Activated CD8-positive, alpha-beta memory T cell treated with anti-CD3 and anti-CD28 coated beads, Interleukin-2, amount 50 U/mL, for 4 hours (primary cell): Measurements from ENCODE around the gene GALNT9.

Experiments
- DNase-seq: peaks from one replicate; pipeline ENCODE4 v3.0.0-alpha.2; 2020

The GALNT9 gene

DNA sequence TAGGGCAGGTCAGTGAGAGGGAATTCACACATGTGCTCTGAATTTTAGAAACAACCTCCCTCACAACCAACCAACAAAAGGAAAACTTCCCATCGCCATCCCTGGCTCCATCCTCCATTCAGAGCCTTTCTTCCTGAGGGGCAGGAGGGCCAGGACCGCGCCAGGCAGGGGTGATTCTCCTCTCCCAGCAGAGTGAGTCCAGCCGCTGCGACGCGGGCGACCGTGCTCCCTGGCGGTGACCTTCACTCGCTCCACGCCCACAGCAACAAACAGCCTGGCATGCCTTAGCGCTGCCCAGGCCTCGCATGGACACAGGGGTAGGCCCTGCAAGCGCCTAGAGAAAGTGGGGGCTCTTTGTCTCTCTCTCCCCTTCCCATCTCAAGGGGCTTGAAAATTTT lies 3.7 kb downstream of the GALNT9 start:
- no peak for DNase-seq

DNA sequence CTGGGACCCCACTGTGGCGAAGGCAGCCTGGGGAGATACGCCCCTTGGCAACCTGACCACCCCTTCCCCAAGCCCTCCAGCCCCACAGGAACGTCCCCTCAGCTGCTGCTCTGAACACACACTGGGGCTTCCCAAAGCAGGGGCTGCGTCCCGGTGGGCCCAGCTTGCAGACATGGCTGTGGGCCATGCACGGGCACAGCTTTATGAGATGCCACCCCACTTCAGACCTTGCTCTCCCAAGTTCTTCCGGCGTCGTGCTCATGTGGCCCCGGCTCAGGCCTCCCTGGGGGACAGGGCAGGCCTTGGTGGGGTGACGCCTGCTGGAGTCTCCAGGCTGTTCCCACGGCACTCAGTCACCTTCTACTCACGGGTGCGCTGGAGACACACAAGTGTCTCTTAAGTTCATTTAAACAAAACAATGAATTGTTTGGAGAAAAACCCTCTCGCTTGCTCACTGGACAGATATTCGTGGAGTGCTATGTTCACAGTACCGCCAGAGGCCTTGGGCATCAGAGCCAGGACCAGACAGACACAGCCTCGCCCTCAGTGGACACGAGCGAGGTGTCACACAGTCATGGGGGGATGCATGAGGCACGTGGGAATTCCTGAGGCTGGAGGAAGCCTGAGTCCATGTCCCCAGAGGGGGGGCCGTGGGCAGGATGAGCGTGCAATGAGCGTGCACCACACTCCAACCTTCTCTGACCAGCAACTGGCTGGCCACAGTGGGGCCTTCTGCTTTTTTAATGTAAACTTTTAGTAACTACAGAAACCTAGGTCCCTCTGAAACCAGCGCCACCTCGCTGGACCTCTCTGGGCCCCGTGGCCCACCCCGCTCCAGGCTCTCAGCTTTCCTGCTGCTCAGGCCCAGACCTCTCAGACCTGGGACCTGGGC lies 4.3 kb downstream of the GALNT9 start:
- DNase-seq: no peak

DNA sequence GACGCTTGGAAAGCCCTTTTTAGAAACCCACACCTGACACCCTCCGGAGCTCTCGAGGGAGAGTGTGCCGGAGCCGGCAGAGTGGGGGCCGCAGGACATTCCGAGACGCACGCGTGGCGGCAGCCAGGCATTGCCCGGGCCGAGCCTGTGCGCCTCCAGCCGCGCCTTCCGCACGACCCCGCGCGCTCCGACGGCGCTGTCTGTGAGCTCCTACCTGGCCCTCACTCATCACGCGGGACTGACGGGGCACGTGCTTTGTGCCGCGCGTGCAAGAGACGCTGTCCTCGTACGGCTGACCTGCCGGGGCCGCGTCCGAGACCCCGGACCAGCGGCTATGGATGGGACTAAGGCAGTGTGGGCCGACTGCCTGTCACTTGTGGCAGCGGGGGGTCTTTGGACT lies 5.2 kb downstream of the GALNT9 start:
- no peak for DNase-seq

DNA sequence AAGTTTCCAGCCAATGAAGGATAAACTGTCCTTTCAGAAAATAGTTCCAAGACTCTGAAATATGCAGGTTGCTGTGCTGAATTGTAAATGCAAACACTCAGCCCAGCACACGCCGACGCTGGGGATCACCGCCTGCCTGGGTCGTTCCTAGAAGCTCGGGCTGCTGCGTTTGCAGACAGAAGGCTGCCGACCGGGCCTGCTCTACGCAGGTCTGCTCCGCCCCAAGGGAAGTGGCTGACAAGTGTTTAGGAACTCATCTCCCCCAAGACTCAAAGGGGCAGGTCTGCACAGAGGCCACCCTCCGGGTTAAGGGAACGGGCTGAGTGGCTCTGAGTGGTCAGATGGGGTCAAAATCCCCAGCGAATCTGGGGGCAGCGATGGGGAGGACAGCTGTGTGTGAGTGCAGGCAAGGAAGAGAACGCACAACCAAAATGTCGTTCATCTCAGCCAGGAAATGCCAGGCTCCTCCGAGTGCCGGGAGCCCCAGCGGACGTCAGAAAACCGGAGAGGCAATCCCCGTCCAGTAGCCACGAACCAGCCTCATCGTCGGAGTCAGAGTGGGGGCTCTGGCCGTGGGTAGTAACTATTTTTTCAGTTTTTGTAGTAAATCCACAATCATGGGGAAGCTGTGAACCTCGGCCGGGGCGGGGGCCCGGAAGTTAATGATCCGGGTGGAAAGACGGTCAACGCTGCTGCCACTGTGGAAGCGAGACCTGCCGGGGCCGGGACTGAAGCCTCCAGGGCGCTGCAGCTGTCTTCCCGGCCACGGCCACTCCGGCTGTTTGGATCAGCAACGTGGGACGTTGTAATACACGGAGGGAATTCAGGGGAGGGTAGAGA lies 6.0 kb downstream of the GALNT9 start:
- DNase-seq: no peak

DNA sequence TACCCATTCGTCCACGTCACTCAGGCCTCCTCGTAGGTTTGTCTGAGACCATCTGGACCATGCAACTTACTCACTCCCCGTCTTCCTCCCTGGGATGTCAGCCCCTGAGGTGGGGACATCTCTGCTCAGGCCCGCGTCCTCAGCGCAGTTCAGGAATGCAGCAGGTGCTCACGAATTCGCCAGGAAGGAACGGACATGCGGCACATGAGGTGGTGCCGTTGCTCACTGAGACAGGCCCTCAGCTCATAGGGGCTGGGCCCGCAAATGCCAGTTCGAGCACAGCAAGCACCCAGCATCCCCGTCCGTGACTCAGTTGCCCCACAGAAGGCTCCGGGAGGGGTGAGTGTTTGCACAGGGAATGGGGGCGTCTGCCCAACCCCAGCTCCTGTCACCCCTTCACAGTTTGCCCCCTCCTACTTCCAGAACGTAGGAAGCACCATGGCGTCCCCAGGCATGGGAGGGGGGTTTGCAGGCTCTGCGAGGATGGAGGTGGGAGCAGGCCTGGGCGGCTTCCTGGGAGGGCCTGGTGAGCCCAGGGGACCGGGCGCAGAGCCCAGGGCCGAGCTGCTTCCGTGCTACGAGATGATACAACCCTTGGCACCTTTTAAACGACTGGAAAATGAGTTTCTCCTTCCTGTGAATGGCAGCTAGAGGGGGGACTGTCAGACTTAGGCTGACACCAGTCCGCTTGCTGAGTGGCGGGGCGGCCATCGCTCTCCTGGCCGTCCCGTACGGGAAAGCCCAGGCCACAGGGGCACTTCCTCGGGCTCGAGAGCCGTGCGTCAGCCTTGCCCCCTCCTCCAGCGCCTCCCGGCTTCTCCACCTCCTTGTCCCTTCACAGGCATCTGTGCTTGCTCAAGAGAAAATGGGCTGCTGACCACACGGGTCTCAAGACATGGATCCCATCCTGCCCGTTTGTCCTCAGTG lies 6.9 kb downstream of the GALNT9 start:
- DNase-seq: no peak

DNA sequence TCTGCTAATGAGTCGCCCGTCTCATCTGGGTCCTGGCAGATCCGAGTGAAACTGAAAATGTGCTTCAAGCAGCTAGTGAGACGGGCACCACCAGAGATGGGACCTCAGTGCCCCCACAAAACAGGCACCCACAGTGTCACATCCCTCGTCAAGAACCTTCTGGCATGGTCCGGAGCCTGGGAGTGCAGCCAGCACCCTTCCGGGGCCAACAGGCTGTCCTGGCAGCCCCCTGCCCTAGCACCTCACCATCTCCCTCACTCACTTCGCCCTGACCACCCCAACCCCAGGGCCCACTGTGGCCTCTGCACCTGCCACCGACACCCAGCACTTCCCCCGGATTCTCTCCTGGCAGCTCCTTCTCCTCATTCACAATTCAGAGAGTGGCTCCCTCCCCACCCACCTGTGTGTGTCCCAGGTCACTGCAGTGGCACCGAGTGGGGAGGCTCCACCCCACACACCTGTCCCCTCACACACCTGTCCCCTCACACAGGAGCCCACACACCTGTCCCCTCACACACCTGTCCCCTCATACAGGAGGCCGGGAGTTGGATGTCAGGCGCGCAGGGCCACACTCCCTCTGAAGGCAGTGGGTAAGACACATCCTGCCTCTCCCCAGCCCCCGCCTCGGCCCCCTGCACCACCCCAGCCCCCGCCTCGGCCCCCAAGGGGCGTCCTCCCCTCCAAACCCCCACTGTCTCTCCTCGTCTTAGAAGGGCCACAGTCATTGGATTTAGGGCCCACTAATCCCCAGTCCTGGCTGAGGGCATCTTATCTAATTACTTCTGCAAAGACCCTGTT lies 7.9 kb downstream of the GALNT9 start:
- DNase-seq: no peak

DNA sequence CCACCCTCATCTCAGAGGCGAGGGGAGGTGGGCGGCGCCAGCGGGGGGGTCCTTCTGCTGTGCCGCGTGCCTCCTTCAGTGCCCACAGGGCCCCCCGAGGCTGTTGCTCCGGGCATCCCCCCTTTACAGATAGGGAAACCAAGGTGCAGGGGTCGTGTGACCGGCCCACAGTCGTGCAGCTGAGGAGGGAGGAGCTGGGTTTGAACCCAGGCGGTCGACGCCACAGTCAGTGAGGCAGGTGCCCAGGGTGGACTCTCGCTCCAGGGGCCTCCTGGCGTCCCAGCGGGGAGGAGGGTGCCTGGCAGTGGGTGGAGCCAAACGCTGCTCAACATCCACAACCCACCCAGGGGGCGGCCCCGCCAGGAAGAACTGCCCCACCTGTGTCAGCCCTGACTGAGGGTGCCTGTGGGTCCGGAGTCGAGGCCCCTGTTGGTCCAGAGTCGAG lies 8.6 kb downstream of the GALNT9 start:
- no peak for DNase-seq

DNA sequence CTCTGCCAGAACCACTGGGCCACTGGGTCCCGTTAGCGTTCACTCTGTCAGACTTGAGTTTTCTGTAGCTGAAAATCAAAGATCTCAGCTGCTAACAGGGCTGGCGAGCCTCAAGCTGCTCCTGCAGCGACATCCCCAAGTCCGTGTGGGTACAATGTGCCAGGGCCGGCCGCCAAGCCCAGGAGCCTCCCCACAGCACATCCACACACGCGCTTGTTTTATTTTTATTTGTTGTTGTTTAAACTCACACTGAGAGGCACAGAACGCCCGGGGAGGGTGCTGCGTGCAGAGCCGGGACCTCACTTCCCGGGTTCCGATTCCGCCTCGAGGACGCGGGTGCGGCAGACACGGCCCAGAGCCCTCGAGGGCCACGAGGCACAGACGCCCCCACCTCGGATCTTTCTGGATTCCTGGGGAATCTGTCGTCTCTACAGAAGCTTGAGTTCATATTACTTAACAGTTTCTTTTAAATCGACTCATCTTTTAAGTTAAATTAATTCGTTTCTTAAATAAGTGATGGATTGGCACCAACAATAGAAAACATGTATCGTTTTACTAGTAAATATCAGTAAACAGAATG lies 9.3 kb downstream of the GALNT9 start:
- no peak for DNase-seq

DNA sequence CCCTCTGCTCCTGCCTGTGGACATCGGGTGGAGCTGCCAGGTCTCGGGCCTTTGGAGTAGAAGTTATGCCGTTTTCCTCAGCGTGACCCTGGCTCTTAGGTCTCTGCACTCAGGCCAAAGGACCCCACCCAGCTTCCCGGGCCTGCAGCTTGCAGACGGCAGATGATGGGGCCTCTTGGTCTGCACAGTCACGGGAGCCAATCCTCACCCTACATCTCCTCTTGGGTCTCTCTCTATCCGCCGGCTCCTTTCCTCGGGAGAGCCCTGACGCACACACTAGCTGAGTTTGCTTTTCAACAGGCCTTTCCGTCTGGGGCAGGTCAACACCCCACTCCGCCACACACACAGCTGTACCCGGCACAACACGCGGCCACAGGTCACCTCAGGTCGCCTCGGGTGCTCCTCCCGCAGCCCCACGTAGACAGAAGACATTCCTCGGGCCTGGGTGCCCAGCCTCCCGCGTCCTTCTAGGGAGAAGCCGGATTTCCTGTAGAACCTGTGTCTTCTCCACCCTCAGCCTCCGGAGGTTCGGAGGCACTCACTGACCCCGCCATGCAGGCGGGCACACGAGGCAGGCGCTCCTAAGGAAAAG lies 9.9 kb downstream of the GALNT9 start:
- no peak for DNase-seq

DNA sequence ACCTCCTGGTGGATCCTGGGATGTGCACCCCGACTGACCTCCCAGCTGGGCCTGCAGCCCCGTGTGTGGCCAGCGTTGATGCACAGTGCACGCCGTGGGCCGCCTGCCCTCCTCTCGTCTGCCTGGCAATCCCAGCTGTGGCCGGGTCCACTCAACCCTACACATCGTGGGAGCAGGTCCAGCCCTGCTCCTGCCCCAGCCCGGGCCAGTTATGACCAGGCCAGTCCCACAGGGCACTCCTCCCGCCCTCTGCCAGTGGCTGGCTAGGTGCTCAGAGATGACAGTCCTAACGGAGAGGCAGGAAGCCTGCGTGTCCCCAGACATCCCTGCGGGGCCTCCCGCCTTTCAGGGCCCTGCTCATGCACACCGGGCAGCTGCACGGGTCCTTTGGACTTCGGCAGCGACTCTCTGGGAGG lies 10.8 kb downstream of the GALNT9 start:
- no peak for DNase-seq

DNA sequence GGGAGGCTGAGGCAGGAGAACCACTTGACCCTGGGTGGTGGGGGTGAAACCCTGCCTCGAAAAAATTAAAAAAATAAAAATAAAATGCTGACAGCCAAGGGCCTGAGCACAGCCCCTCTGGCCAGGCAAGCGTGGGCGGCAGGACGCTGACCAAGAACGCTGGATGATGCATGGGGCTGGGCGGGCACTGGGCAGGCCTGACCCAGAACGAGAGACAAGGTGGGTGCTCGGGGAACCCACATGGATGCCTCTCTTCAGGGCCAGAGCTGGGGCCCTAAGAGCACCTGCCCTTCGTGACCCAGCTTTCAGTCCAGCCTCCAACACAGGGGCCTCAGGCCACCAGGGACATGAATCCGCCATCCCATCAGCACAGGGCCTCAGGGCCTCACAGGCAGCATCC lies 11.3 kb downstream of the GALNT9 start:
- DNase-seq: no peak

DNA sequence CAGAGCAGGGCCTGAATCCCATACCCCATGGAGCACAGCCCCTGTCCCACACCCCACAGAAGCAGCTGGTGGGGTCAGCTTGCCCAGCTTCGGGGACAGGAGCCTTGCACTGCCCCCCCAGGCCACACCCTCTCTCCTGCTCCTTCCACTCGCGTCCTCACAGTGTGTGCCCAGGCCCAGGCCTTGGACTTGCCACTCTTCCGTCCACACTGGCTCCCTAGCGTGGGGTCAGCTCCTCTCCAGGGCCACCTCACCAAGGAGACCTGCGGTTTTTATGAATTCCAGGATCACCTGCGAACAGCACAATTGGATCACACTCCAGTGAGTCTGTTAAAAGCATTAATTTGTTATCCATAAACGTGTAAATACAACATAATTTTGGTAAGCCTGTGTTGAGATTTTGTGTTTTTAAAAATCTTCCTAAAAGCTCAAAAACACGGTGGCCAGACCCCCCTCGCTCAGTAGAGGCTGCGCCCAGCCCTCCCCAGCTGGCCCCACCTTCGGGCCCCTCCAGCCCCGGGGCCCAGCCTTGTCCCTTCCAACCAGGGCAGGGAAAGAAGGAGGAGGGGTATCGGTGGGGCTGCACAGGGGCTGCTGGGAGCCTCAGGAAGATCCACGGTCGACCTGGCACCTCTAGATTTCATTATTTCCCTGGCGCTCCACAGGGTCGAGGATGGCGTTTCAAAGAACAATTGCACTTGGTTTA lies 12.0 kb downstream of the GALNT9 start:
- no peak for DNase-seq

DNA sequence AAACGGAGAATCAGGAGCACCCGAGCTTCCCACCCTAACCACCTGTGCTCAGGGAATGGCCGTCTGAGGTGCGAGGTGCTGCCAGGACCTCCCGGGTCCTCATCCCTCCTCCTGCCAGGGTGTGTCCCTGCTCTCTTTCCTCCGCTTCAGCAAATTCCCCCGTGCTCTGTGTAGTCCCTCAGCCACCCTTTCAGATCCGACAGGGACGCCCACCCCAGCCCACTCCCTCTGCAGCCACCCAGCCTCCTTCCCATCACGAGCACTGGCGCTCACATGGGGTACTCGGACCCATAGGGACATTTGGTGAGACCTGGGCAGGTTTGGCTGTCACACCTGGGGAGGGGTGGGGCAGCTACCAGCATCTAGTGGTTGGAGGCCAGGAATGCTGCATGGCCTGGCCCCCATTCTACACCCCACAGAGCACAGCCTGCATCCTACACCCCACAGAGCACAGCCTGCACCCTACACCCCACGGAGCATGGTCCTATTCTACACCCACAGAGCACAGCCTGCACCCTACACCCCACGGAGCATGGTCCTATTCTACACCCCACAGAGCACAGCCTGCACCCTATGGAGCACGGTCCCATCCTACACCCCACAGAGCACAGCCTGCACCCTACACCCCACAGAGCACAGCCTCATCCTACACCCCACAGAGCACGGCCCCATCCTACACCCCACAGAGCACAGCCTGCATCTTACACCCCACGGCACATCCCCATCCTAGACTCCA lies 12.7 kb downstream of the GALNT9 start:
- DNase-seq: no peak

DNA sequence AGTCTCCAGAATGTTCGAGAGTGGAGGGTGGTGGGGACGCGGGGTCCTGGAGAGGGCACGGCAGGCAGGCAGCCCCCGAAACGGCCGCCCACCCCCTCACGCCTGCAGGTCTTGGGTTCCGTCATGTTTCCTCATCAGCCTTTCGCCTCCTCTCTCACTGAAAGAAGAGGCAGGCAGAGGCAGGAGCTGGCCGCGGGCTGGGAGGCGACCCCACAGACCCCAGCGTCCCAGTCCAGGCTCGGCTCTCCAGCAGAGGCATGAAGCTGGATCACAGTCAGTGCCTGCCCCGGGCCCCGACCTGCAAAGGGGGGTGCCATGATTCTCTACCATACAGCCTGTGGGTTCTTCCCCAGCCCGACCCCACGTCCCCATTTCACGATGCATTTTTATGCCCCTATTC lies 13.4 kb downstream of the GALNT9 start:
- no peak for DNase-seq

DNA sequence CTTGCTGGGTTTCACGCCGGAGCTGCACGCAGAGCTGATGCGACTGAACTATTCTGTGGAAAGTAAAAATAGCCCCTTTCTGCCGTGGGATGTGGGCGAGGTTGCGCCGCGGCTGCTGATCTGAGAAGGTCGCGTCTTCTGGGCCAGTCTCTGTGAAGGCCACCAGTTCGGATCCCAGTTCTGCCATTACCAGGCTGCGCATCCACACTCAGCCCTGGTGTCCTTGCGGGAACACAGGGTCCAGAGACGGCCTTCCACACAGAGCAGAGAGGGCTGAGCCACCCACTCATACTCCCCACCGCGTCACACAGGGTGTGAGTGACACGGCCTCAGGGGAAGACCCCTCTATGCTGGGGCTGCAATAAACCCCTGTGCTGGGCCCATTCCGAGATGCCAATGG lies 13.9 kb downstream of the GALNT9 start:
- DNase-seq: no peak

DNA sequence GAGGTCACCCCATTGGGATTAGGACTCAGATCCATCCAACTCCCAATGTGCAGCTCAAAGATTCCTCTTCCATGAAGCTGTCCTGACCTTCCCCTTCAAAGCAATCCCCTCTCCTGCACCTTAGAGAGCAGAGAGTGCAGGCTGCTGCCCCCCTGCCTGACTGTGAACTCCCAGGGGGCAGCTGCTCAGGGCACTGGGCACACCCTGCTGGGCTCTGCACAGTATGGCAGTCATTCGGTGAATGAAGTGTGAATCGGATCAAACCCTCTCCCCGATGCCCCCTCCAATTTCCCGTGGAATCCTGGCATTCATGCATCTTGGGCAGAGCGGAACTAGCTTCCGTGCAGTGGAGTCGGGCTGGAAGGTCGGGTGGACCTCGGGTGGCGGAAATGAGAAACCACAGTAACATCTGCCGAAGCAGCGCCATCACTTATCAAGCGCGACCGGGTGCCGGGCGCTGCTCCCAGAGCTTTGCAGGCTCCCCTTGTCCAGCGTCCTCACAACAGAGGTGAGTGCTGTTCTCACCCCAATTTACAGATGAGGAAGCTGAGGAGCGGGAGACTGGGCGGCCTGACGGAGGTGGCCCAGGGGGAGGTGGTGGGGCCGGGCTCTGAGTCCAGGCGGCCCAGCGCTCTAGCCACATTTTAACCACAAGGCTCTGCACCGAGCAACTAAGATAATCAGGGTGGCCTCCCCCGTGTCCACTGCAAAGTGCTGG lies 14.7 kb downstream of the GALNT9 start:
- no peak for DNase-seq

DNA sequence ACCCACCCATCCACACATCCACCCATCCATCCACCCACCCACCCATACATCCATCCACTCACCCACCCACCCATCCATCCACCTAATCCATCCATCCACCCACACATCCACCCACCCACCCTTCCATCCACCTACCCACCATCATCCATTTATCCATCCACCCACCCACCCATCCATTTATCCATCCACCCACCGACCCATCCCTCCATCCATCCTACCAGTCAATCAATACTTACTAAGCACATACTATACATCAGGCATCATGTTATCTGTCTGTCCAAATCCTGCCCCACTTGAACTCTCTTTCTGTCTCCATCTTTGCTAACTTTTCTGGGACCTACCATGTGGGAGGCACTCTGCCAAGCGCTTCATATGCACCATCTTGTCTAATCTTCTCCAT lies 15.4 kb downstream of the GALNT9 start:
- DNase-seq: no peak

DNA sequence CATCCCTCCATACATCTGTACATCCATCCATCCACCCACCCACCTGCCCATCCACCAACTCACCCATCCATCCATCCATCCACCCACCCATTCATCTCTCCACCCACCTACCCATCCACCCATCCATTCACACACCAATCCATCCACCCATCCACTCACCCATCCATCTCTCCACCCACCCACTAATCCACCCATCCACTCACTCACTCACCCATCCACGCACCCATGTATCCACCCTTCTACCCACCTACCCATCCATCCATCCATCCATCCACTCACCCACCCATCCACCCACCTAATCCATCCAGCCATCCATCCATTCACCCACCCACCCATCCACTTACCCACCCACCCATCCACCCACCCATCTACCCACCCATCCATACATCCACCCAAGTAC lies 16.2 kb downstream of the GALNT9 start:
- no peak for DNase-seq

DNA sequence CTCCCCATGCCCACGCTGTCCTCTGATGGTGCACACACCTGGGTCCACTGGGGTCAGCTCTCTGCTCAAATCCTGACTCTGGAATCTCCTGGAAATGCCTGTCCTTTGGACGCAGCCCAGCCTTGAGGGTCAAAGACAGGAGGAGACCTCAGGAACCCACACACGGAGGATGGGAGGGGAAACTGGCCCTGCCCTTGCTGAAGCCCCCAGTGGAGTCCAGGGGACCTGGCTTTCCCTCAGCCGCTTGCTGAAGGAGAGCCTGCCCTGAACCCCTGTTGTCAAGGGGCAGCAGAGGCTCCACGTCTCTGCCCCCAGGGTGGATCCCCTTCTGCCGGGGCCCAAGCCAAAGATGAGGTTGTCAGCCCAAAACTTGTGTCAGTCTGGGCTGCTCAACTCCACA lies 16.9 kb downstream of the GALNT9 start:
- DNase-seq: no peak
